ENCODE measurements around the gene PPIL3.

Gene PPIL3

DNA sequence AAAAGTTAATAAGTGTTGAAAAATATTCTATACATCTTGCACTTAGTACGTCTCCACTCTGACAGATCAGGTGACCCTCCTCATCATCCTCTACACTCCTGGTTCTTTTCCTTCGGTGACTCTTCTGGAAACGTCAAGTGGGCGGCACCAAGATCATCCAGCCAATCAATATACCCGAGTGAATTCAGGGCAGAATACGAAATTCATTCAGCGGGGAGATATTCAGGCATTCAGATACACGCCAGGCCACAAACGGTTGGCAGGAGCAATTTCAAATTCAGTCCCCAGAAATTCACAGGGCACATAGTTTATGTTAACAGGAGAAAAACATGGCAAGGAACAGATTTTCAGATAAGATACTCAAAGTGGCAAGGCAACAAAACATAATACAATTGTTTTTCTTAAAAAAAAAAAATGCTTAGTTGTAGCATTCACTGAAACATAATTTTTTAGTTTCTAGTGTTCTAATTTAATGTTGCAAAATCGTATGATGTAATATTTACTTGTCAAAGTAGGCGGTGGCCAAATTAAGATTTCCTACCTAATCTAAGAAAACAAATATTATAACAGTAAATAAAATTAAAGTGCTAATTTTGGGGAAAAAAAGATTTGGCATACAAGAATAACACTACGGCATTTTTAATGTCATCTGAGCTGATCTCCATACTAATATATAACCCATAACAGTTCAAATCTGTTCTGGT lies 28.6 kb downstream of the PPIL3 start:
- DNase-seq, result peak; percentile 25 to 46 (median 37)

DNA sequence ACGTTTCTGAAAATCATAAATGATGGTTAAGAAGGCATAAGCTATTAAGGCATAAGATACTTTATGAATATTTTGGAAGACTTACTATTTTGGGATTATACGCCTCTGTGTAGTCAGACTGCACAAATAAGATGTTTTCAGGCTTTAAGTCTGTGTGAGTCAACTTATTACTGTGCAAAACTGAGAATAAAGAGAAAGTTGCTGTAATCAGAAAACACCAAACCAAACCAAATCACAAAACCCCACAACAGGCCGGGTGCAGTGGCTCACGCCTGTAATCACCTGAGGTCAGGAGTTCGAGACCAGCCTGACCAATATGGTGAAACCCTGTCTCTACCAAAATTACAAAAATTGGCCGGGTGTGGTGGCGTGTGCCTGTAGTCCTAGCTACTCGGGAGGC lies 32.1 kb downstream of the PPIL3 start:
- no peak for DNase-seq

- no peak for DNase-seq
Measured at GRCh38 chr2:200852605-200853004, 36.3 kb downstream of the PPIL3 start.

DNA sequence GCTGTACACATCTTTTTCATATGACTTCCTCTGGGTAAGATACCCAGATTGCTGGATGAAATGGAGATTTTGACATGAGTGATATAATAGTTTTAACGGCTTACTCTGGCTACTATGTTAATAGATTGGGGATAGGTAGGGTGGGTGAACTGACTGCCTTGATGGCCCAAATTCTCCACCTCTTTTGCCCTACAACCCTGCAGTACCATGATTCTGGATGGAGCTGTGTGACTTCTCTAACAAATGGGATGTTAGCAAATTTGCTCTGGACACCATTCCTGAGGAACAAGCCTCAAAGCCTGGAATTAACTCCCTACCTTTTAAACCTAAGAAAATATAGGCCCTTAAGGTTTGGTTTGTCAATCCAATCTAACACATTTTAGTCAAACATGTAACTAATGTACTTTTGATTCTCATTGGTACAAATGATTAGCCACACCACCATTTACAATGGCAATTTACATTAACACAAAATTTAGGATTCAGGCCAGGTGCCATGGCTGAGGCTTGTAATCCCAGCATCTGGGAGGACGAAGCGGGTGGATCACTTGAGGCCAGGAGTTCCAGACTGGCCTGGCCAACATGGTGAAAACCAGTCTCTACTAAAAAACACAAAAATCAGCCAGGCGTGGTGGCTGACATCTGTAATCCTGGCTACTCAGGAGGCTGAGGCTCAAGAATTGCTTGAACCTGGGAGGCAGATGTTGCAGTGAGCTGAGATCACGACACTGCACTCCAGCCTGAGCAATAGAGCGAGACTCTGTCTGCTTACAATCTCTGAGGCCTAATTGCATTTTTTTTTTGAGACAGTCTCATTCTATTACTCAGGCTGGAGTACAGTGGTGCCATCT lies 37.3 kb downstream of the PPIL3 start:
- no peak for DNase-seq

DNA sequence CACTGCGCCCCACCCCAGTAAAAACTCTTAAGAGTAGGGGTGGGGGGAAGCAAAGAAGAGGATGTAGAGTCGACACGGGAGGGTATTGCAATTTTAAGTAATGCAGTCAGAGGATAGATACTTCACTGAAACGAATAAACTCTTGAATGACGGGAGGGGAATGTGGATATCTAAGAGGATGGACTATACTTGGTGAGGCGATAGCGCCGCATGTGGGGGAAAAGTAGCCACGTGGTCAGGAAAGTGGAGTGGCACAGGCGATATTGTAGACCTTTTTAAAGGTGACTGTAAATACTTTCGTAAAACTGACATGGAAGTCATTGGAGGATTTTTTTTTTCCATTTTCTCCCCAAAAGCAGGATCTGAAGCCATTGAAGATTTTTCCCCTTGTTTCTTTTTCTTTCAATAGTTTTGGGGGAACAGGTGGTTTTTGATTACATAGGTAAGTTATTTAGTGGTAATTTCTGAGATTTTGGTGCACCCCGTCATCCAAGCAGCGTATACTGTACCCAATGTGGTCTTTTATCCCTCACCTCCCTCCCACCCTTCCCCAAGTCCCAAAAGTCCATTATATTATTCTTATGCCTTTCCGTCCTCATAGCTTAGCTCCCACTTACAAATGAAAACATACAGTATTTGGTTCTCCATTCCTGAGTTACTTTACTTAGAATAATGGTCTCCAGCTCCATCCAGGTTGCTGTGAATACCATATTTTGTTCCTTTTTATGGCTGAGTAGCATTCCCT lies 38.2 kb downstream of the PPIL3 start:
- DNase-seq, result no peak

DNA sequence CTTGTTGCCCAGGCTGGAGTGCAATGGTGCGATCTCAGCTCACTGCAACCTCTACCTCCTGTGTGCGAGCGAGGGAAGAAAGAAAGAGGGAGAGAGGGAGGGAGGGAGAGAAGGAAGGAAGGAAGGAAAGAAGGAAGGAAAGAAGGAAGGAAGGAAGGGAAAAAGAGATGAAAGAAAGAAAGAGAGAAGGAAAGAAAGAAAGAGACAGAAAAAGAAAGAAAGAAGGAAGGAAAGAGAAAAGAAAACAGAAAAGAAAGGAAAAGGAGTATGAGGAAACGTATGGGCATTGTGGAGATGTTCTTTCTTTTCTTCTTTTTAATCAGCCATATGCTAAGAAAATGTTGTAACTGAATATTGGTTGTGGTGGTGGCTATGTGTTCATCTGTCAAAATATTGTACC lies 40.9 kb downstream of the PPIL3 start:
- DNase-seq, result no peak

DNA sequence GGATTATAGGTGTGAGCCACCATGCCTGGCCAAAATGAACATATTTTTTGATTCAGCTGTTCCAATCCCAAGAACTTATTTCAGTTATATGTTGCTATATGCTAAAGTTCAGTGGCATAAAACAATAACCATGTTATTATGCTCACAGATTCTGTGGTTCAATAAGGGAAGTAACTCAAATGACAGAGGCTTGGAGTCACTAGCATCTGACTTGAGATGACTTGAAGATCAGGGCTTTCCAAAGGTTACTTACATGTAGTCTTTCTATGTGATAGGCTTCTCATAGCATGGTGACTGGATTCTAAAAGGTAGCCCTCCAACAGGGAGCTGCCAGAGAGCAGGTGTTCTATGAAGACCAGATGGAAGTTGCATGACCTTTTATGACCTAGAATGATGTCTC lies 41.6 kb downstream of the PPIL3 start:
- peak; percentile 52 to 81 (median 73) for DNase-seq

DNA sequence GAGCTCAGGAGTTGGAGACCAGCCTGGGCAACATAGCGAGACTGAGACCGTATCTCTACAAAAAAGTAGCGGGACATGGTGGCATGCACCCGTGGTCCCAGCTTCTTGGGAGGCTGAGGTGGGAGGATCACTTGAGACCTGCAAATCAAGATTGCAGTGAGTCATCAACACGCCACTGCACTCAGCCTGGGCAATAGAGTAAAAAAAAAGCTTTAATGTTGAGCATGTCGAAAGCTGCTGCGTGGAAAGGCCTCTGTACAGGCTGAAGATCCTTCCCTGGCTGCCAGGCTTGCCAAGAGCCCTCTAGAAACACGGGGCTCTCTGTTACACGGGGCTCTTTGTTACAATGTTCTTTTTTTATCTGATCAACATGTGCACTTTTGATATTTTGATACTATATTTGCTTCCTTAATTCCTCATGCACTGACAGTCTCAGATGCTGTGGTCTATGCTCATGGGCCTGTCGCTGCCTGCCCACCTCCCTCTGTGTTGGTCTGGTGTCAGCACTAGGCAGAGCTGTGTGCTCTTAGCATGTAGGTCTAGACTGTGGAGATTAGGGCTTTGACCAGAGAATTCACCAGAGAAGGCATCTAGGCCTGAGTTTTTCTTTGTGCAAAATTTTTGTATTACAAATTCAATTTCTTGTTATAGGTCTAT lies 43.1 kb downstream of the PPIL3 start:
- no peak for DNase-seq

- DNase-seq, result no peak
Measured at GRCh38 chr2:200845194-200845593, 43.7 kb downstream of the PPIL3 start.

DNA sequence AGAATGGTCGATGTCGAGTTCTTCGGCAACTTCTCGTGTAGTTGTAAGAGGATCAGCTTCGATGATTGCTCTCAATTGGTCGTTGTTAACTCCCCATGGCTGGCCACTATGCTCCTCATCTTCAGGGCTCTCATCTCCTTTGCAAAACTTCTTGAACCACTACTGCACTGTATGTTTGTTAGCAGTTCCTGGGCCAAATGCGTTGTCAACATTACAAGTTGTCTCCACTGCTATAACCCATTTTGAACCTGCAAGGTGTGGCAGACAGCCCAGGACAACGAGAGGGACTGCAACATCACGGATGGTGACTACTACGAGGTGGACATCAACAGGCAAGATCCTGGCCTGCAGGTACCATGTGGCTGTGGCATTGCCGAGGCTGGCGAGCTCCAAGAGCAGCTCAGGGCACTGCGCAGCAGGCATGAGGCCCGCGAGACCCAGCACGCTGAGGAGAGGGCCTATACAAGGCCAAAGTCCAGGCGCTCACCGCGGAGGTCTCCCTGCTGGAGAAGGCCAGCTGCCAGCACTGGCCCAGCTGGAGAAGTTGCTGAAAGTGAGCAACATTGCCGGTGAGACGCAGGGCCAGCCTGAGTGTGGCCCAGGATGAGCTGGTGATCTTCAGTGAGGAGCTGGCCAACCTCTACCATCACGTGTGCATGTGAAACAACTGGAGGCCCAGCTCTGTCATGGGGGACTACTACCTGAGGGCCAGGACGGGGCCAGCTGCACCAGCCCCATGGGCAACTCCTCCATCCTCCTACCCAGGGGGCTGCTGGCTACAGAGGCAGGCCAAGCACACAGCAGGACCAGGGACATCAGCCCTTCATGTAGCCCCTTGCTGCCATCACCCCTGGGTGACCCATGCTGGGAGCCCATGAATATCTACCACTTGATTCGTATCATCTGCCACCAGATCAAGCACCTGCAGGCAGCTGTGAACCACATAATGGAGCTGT lies 44.6 kb downstream of the PPIL3 start:
- no peak for DNase-seq

DNA sequence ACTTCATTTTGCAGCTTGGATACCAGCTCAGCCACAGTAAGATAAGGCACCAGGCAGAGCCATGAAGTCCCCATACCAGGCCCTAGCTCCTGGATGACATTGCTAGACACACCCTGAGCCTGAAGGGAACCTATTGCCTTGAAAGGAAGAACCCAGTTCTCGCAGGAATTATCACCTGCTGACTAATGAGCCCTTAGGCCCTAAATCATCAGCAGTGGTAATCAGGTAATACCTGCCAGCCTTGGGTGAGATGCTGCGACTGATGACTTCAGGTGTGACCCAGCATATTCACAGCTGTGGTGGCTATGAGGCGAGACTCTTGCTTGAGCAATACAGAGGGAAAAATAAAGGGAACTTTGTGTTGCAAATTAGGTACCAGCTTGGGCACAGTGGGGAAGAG lies 49.4 kb downstream of the PPIL3 start:
- DNase-seq, result no peak

DNA sequence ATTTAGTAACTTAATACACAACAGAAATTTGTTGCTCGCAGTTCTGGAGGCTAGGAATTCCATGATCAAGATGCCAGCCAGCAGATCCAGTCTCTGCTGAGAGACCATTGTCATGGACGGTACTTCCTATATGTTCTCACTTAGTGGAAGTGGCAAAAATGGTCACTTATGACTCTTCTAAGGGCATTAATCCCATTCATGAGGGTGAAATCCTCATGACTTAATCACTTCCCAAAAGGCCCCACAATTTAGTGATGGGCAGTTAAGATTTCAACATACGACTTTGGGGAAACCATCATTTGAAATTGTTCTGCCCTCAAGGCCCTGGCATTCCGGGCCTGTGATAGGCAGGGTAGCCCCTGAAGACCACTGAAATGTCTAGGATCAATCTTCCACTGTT lies 54.2 kb downstream of the PPIL3 start:
- DNase-seq, result peak; percentile 22 to 51 (median 50)

DNA sequence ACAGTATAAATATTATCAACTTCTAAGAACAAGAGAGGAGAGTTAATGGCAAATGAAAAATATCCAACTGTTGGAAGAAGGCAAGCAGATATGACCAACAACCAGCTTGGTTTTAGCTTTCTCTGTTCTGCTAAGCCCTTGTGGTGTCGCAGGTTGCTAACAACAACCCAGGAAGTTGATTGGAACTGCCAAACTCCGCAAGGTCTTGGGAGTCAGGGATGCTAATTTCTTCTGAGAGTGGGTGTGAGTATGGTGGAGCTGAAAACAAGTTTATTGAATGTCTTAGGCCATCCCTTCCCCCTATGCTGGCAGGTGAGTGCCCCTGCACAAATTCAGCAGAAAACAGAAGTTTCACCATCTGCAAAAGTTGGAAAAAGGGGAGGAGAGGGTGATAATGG lies 59.6 kb downstream of the PPIL3 start:
- DNase-seq, result no peak

DNA sequence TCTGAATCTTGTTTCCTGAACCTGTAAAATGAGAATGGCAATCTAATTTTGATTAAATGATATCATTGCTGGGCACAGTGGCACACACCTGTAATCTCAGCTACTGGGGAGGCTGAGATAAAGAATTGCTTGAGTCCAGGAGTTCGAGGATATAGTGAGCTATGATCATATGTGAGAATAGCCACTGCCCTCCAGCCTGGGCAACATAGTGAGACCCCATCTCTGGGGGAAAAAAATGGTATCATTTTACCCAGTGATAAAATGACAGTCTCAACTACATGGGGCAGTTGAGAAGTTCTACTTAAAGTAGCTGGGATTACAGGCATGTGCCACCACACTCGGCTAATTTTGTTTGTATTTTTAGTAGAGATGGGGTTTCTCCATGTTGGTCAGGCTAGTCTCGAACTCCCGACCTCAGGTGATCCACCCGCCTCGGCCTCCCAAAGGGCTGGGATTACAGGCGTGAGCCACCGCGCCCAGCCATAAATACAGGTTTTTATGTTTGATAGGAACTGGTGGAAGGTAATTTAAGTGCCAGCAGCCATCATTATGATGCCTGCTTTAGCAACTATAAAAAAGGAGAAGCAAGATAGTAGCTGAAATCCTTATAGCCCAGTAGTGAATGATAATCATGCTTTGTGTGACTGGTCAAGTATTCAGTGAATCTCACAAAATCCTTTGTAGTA lies 60.2 kb downstream of the PPIL3 start:
- no peak for DNase-seq

- DNase-seq, result no peak
Measured at GRCh38 chr2:200828104-200828503, 60.8 kb downstream of the PPIL3 start.

DNA sequence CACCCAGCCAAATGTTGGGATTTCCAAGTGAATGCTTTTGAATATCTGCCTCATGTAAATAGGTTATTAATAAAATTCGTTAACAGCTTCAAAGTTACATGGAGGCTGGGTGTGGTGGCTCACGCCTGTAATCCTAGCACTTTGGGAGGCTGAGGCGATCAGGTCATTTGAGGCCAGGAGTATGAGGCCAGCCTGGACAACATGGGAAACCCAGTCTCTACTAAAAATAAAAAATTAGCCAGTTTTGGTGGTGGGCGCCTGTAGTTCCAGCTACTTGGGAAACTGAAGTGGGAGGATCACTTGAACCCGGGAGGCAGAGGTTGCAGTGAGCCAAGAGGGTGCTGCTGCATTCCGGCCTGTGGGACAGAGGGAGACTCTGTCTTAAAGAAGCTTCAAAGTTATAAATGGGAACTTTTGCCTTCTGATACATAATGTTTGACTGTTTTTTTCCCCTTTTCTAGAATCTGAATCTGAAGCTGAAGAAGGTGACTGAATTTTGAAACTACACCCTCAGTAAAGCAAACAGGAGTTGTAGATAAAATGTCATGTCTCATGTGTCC lies 67.1 kb downstream of the PPIL3 start:
- DNase-seq, result peak; percentile 28 to 44 (median 33)
